GM12864 (cell line): Measurements from ENCODE around the gene NRG2.

ENCODE experiments used
- DNase-seq: peaks from one replicate; pipeline ENCODE4 v3.0.0-alpha.2; 2011; ENCODE audit warnings: low read depth
- H3K4me3 ChIP-seq: 2 replicates; pipeline ENCODE4 v1.5.1; 2011; ENCODE audit warnings: mild to moderate bottlenecking, low read depth, low read length, control low read depth
- TF ChIP-seq, protein P1 (sequence below): IDR thresholded peaks from 2 replicates; pipeline ENCODE4 v1.5.1; 2011; ENCODE audit warnings: low read depth, mild to moderate bottlenecking, moderate library complexity, low read length, control low read depth, inconsistent platforms; ENCODE audit errors: missing control alignments

Gene NRG2

DNA sequence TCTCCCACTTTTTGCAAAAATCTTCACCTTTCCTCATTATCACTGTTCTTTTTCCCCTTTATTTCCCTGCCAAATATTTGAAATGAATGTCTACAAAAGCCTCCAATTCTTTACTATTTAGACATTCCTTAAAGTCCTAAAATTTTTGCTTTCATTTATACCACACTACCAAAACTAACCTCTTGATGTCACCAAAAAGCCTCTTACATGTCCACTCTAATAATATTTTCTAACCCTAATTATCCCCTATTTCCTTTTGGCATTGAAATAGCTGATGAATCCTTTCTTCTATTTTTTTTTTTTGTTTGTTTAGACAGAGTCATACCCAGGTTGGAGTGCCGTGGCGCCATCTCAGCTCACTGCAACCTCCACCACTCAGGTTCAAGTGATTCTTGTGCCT is 32.3 kb upstream of the NRG2 start:
- DNase-seq: no peak
- no peak overlapping the region for H3K4me3 ChIP-seq
- TF ChIP-seq, protein P1, sequence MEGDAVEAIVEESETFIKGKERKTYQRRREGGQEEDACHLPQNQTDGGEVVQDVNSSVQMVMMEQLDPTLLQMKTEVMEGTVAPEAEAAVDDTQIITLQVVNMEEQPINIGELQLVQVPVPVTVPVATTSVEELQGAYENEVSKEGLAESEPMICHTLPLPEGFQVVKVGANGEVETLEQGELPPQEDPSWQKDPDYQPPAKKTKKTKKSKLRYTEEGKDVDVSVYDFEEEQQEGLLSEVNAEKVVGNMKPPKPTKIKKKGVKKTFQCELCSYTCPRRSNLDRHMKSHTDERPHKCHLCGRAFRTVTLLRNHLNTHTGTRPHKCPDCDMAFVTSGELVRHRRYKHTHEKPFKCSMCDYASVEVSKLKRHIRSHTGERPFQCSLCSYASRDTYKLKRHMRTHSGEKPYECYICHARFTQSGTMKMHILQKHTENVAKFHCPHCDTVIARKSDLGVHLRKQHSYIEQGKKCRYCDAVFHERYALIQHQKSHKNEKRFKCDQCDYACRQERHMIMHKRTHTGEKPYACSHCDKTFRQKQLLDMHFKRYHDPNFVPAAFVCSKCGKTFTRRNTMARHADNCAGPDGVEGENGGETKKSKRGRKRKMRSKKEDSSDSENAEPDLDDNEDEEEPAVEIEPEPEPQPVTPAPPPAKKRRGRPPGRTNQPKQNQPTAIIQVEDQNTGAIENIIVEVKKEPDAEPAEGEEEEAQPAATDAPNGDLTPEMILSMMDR: no peak

DNA sequence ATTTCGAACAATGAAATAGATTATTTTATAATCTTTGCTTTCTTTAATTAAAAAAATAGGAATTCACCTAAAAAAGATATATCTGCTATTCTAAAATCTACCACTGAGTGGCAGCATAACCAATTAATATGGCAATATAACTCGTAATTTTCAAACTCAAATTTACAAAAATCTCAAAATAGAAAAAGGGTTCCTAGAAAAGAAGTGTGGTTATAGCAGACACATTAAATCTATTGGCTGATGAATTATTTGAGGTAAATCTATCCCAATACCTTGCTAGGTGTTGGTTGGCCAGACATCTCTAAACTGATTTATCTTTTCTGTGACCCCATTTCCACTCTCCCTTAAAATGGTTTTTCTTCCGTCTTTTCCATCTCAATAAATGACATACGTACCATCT is 30.2 kb upstream of the NRG2 start:
- DNase-seq: no peak
- TF ChIP-seq, protein P1: peak; percentile 27

DNA sequence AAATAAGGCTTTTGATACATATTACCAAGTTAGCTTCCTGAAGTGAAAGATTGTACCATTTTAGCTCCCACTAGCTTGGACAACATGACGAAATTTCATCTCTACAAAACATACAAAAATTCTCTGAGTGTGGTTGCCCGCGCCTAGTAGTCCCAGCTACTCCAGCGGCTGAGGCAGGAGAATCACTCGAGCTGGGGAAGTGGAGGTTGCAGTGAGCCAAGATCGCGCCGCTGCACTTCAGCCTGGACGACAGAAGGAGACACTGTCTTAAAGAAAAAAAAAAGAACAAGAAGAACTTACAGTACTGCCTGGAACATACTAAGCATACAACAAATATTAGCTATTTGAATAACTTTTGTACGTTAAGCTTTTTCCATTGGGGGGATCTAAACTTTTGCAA is 29.7 kb upstream of the NRG2 start:
- TF ChIP-seq, protein P1: no peak
- no peak for DNase-seq
- no peak overlapping the region for H3K4me3 ChIP-seq

More for the DNA sequence above, 30.2 kb upstream of the NRG2 start:
- H3K4me3 ChIP-seq: no peak overlapping the region

DNA sequence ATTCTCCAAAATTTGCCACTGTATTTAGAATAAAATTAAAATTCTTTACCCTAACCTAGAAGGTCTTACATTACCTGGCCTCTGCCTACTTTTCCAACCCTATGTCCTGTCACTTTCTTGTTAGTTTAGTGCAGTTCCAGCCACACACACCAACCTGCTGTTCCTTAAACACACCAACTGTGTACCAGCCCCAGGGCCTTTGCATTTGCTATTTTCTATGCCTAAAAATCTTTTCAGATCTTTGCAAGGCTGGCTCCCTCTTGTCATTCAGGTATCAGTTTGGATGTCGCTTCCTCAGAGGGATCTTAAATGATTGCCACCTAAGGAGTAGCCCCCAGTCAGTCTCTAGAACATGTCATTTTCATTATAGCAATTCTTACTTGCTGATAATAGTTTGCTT is 17.7 kb upstream of the NRG2 start:
- no peak for DNase-seq
- TF ChIP-seq, protein P1: no peak
- H3K4me3 ChIP-seq: no peak overlapping the region

DNA sequence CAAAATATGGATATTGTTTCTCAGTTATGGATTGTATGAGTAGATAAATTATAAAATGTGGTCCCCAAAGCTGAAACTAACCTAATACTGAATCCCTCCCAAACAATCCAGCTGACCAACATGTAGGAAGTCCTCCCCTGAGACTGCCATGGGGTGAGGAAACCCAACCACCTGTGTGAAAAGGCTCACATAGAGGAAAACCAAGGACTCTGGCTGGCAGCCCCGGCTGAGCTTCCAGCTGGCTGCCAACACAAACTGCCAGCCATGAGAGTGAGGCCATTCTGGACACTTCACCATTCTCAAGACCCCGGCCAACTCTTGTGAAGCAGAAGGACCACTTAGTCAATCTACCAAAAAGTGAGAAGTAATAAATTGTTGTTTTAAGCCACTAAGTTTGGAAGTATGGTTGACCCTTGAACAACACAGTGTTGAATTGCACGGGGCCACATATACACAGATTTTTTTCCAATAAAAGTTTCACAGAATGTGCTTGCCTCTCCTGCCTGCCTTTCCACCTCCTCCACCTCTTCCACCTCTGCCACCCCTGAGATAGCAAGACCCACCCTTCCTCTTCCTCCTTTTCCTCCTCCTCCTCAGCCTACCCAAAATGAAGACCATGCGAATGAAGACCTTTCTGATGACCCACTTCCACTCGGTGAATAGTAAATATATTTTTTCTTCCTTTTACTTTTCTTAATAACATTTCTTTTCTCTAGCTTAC is 15.3 kb upstream of the NRG2 start:
- no peak overlapping the region for H3K4me3 ChIP-seq
- TF ChIP-seq, protein P1: no peak
- no peak for DNase-seq

DNA sequence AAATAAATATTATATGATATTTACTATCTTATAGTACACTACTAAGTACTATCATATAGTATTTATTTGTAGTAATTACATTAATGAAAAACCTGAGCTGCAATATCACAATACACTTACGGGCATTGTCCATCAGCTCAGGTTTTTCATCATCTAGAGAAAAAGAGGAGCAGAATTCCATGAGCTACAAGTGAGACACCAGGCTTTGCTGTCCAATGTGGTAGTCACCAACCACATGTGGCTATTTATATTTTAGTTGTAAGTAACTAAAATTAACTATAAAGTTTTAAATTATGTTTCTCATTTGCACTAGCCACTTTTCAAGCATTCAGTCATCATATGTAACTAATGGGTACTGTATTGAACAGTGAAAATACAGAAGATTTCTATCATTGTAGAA is 13.8 kb upstream of the NRG2 start:
- no peak overlapping the region for H3K4me3 ChIP-seq
- DNase-seq: no peak
- TF ChIP-seq, protein P1: no peak

DNA sequence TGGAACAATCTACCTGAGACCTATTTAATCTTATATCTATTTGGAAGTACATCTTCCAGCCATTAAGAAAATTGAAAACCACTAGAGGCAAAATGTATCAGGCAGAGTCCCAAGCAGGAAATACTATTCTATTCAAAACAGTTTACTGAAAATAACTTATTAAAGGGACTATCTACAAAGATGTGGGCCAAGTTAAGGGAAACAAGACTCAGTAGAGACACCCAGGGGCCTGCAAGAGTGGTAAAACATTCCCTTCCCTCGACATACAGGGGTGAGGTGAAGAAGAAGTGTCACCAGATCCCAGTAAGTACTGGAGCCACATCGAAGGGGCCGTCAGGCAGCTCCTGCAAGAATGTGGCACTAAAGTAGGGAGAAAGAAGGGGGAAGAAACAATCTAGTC is 12.1 kb upstream of the NRG2 start:
- TF ChIP-seq, protein P1: no peak
- DNase-seq: no peak
- no peak overlapping the region for H3K4me3 ChIP-seq
